Islet of Langerhans (tissue), 1 donor: Measurements from ENCODE around the gene GSS.

Experiments used
- FAIRE-seq: peaks from one replicate; lab custom pipeline; 2011; peaks lifted over from hg19 to GRCh38; lab: Jason Lieb, UNC

The GSS gene

GRCh38 chr20:34977365-34978091 is 21.9 kb upstream of the GSS start:
- no peak for FAIRE-seq

- no peak for FAIRE-seq
These were observed 20.7 kb upstream of the GSS start for GRCh38 chr20:34976286-34976685.

- no peak for FAIRE-seq
These were observed 18.6 kb upstream of the GSS start for GRCh38 chr20:34974246-34974645.

GRCh38 chr20:34971561-34972235 is 16.1 kb upstream of the GSS start:
- no peak for FAIRE-seq

- no peak for FAIRE-seq
These were observed 15.4 kb upstream of the GSS start for GRCh38 chr20:34970846-34971560.

GRCh38 chr20:34970193-34970840 is 14.7 kb upstream of the GSS start:
- no peak for FAIRE-seq

GRCh38 chr20:34968042-34968775 is 12.6 kb upstream of the GSS start:
- no peak for FAIRE-seq

- no peak for FAIRE-seq
These were observed 11.8 kb upstream of the GSS start for GRCh38 chr20:34967421-34967820.

- FAIRE-seq: no peak
These were observed 9.4 kb upstream of the GSS start for GRCh38 chr20:34965051-34965450.

GRCh38 chr20:34964486-34964885 is 8.9 kb upstream of the GSS start:
- no peak for FAIRE-seq

GRCh38 chr20:34956751-34957472 is 1.3 kb upstream of the GSS start:
- no peak for FAIRE-seq

- no peak for FAIRE-seq
These were observed 444 bp upstream of the GSS start for GRCh38 chr20:34956041-34956458.

- no peak for FAIRE-seq
These were observed 739 bp downstream of the GSS start for GRCh38 chr20:34954904-34955230.

GRCh38 chr20:34953960-34954359 is 1.6 kb downstream of the GSS start:
- no peak for FAIRE-seq

GRCh38 chr20:34952671-34953070 is 2.9 kb downstream of the GSS start:
- FAIRE-seq: no peak

- FAIRE-seq: no peak
These were observed 4.0 kb downstream of the GSS start for GRCh38 chr20:34951652-34952051.

GRCh38 chr20:34951252-34951651 is 4.4 kb downstream of the GSS start:
- FAIRE-seq: no peak

GRCh38 chr20:34949120-34949519 is 6.5 kb downstream of the GSS start:
- no peak for FAIRE-seq

- no peak for FAIRE-seq
These were observed 7.6 kb downstream of the GSS start for GRCh38 chr20:34948030-34948429.

GRCh38 chr20:34947336-34947735 is 8.3 kb downstream of the GSS start:
- no peak for FAIRE-seq

- no peak for FAIRE-seq
These were observed 8.9 kb downstream of the GSS start for GRCh38 chr20:34946661-34947060.
